Hepatocyte (in vitro differentiated cells): ENCODE data around the gene SLU7. TPM values are rescaled to one million over a fixed set of nuclear protein-coding genes. Genes with fewer than 3 reads are reported as not detected.

ENCODE experiments used
- DNase-seq: peaks from one replicate; pipeline ENCODE4 v3.0.0-alpha.2; 2016; ENCODE audit warnings: low spot score
- H2AFZ ChIP-seq: fragments of 200-600 bp; sonication (generic); 2 replicates; pipeline ENCODE4 v1.6.0; 2016; ENCODE audit warnings: antibody characterized with exemption, mild to moderate bottlenecking
- H3K27ac ChIP-seq: fragments of 200-600 bp; sonication (generic); 2 replicates; pipeline ENCODE4 v1.5.1; 2016; ENCODE audit warnings: mild to moderate bottlenecking
- H3K27me3 ChIP-seq: fragments of 200-600 bp; sonication (generic); 2 replicates; pipeline ENCODE4 v1.6.1; 2016
- H3K36me3 ChIP-seq: fragments of 200-600 bp; sonication (generic); replicated peaks from 2 replicates; pipeline ENCODE4 v1.5.1; 2016; ENCODE audit warnings: low read depth; ENCODE audit not compliant: insufficient read depth
- H3K4me1 ChIP-seq: fragments of 200-600 bp; sonication (generic); 2 replicates; pipeline ENCODE4 v1.5.1; 2016; ENCODE audit warnings: mild to moderate bottlenecking, moderate library complexity; ENCODE audit not compliant: insufficient read depth
- H3K4me2 ChIP-seq: fragments of 200-600 bp; sonication (generic); 2 replicates; pipeline ENCODE4 v1.6.0; 2016
- H3K4me3 ChIP-seq: fragments of 200-600 bp; sonication (generic); 2 replicates; pipeline ENCODE4 v1.5.1; 2016; ENCODE audit warnings: mild to moderate bottlenecking
- H3K79me2 ChIP-seq: fragments of 200-600 bp; sonication (generic); 2 replicates; pipeline ENCODE4 v1.6.0; 2017; ENCODE audit warnings: mild to moderate bottlenecking
- H3K9me2 ChIP-seq: fragments of 200-600 bp; sonication (generic); replicated peaks from 2 replicates; pipeline ENCODE4 v1.6.0; 2017; ENCODE audit warnings: mild to moderate bottlenecking; ENCODE audit not compliant: insufficient read depth
- H3K9me3 ChIP-seq: fragments of 200-600 bp; sonication (generic); 2 replicates; pipeline ENCODE4 v1.5.1; 2016; ENCODE audit warnings: low read depth, mild to moderate bottlenecking
- H4K20me1 ChIP-seq: fragments of 200-600 bp; sonication (generic); 2 replicates; pipeline ENCODE4 v1.6.0; 2016; ENCODE audit warnings: mild to moderate bottlenecking; ENCODE audit not compliant: insufficient read depth, poor library complexity, severe bottlenecking
- EZH2 ChIP-seq: fragments of 200-600 bp; sonication (generic); IDR thresholded peaks from 2 replicates; pipeline ENCODE4 v1.6.1; 2016; ENCODE audit warnings: antibody characterized with exemption, mild to moderate bottlenecking, borderline replicate concordance
- EZH2phosphoT487 ChIP-seq: fragments of 200-600 bp; sonication (generic); IDR thresholded peaks from one replicate; pipeline ENCODE4 v1.6.1; 2018; ENCODE audit warnings: antibody characterized with exemption, mild to moderate bottlenecking, low read depth, moderate library complexity; ENCODE audit not compliant: unreplicated experiment, severe bottlenecking
- WGBS: methylation state at CpG from one replicate; pipeline ENCODE4 v1.1.6; 2016; ENCODE audit warnings: low lambda C conversion rate; ENCODE audit errors: missing lambda C conversion rate; 5-methylcytosine and 5-hydroxymethylcytosine counted together
- polyA plus RNA-seq: library from polyadenylated mRNA; unstranded; fragments of >200 nt; fragmentation: Nextera tagmentation; extraction: Ambion mirVana; gene quantifications from 2 replicates; pipeline ENCODE4 v1.2.1, GENCODE V29; 2016
- total RNA-seq: library from RNA; depleted of rRNA; stranded (reverse); fragments of >200 nt; gene quantifications from 2 replicates; pipeline ENCODE4 v1.2.3, GENCODE V29; 2014
- TF ChIP-seq, protein P1 (sequence below): fragments of 200-600 bp; sonication (generic); IDR thresholded peaks from 2 replicates; pipeline ENCODE4 v1.5.1; 2016; ENCODE audit warnings: antibody characterized with exemption, mild to moderate bottlenecking; ENCODE audit not compliant: poor library complexity

The SLU7 gene
- total and polyA plus RNA-seq, 2 experiments from 2014 or later: 45.0 to 62.5 TPM

DNA sequence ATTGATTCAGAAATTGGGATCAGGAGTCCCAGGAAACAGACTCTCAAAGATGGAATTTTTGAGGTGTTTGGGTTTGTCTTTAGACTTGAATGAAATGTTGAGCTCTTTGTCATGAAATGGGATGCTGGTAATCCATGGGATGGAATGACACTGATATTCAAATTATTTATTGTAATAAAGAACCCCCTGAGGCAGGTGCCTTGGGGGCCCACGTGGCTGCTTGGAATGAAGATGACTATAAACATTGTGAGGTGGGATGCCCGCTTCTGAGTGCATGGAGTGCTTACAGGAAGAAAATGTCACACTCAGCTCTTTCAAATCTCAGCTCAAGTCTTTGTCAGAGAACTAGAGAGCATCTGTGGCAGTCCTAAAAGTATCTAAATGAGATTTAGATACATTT, 38.8 kb downstream of the SLU7 start:
- no peaks in the 10 kb centered on the region for H3K36me3 ChIP-seq
- no peak for DNase-seq
- no peaks in the 10 kb centered on the region for H4K20me1 ChIP-seq
- 75% methylated on average over 2 of the region's 2 CpGs for WGBS
- peaks cover 6% of the 10 kb centered on the region for H3K27me3 ChIP-seq
- no peaks in the 10 kb centered on the region for H3K9me3 ChIP-seq
- no peak overlapping the region for H3K27ac ChIP-seq
- no peak for TF ChIP-seq EZH2phosphoT487
- TF ChIP-seq, protein P1, sequence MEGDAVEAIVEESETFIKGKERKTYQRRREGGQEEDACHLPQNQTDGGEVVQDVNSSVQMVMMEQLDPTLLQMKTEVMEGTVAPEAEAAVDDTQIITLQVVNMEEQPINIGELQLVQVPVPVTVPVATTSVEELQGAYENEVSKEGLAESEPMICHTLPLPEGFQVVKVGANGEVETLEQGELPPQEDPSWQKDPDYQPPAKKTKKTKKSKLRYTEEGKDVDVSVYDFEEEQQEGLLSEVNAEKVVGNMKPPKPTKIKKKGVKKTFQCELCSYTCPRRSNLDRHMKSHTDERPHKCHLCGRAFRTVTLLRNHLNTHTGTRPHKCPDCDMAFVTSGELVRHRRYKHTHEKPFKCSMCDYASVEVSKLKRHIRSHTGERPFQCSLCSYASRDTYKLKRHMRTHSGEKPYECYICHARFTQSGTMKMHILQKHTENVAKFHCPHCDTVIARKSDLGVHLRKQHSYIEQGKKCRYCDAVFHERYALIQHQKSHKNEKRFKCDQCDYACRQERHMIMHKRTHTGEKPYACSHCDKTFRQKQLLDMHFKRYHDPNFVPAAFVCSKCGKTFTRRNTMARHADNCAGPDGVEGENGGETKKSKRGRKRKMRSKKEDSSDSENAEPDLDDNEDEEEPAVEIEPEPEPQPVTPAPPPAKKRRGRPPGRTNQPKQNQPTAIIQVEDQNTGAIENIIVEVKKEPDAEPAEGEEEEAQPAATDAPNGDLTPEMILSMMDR: no peak
- no peak overlapping the region for H2AFZ ChIP-seq
- no peaks in the 10 kb centered on the region for H3K9me2 ChIP-seq
- H3K4me2 ChIP-seq: no peak overlapping the region
- H3K79me2 ChIP-seq: no peaks in the 10 kb centered on the region
- no peaks in the 10 kb centered on the region for H3K4me1 ChIP-seq
- H3K4me3 ChIP-seq: no peak overlapping the region

DNA sequence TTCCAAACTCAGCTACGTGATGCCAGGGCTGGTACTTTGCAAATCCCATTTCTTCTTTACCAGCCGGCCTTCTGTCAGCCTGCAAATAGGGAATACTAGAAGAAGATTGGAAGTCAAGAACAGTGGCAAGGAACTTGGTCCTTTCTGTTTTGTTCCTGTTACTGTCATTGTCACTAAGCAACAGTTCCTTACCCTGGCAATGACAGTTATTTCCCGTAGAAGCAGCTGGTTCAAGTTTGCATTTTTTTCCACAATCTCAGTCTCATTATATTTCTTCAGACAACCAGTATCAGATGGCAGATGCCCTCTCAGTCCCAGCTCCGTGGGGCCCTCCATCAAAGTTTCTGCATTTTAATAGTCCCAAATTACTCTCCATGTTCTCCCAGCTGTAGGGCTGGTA, 39.4 kb downstream of the SLU7 start:
- DNase-seq: no peak
- Histone ChIP-seq H3K4me2 (no peak overlapping the region), H3K4me3 (no peak overlapping the region), H4K20me1 (no peaks in the 10 kb centered on the region), H2AFZ (no peak overlapping the region), H3K27me3 (peaks cover 10% of the 10 kb centered on the region), H3K79me2 (no peaks in the 10 kb centered on the region), H3K36me3 (no peaks in the 10 kb centered on the region), H3K9me3 (no peaks in the 10 kb centered on the region), H3K4me1 (no peaks in the 10 kb centered on the region), H3K27ac (no peak overlapping the region), H3K9me2 (no peaks in the 10 kb centered on the region)
- TF ChIP-seq, protein P1: no peak
- TF ChIP-seq EZH2phosphoT487 (no peak), EZH2 (no peak)
- 67% methylated on average over 4 of the region's 4 CpGs for WGBS

DNA sequence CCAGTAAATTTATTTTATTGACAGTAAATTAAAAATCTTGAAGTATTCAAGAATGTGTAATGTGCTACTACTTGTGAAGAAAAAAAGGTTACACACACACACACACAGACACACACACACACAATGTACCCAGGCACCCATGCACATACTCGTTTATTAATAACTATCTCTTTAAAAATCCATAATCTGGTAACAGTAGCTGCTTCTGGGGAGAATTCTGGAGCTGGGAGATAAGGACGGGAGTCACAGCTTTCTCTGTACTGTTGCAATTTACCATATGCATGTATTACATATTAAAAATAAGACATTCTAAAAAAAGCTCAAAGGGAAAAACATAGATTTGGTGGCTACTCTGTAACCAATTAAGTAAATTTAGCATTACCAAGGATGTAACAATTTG, 40.6 kb downstream of the SLU7 start:
- Histone ChIP-seq H3K36me3 (no peaks in the 10 kb centered on the region), H3K9me2 (no peaks in the 10 kb centered on the region), H3K27me3 (peaks cover 19% of the 10 kb centered on the region), H3K27ac (no peak overlapping the region), H3K79me2 (no peaks in the 10 kb centered on the region), H3K9me3 (no peaks in the 10 kb centered on the region), H3K4me3 (no peak overlapping the region), H3K4me1 (no peaks in the 10 kb centered on the region), H4K20me1 (no peaks in the 10 kb centered on the region), H3K4me2 (no peak overlapping the region), H2AFZ (no peak overlapping the region)
- WGBS: 61% methylated on average over 2 of the region's 2 CpGs
- no peak for DNase-seq
- no peak for TF ChIP-seq EZH2

DNA sequence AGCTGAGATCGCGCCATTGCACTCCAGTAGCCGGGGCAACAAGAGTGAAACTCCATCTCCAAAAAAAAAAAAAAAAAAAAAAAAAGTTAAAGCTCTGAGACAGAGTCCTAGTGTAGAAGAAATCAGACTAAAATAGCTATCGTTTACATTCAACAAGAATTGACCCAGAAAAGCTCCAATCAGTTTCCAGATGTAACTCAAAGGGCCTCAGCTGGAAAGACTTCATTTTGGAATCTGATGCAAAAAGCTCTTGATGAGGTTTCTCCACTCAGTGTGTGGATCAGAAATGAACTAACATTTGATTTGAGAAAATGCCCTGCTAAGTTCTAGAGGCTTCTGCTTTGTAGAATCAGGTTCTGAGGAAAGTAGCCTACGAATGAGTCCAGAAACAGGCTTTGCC, 41.2 kb downstream of the SLU7 start:
- Histone ChIP-seq H3K9me3 (no peaks in the 10 kb centered on the region), H3K4me3 (no peak overlapping the region), H3K36me3 (no peaks in the 10 kb centered on the region), H2AFZ (no peak overlapping the region), H4K20me1 (no peaks in the 10 kb centered on the region), H3K9me2 (no peaks in the 10 kb centered on the region), H3K79me2 (no peaks in the 10 kb centered on the region), H3K4me2 (no peak overlapping the region), H3K27me3 (peaks cover 19% of the 10 kb centered on the region), H3K27ac (no peak overlapping the region), H3K4me1 (no peaks in the 10 kb centered on the region)
- 92% methylated on average over 5 of the region's 5 CpGs for WGBS
- TF ChIP-seq, protein P1: no peak
- no peak for TF ChIP-seq EZH2
- TF ChIP-seq EZH2phosphoT487: no peak
- DNase-seq: no peak
